Neural cell (in vitro differentiated cells): ENCODE data around the gene SNCB. TPM values are rescaled to one million over a fixed set of nuclear protein-coding genes. Genes with fewer than 3 reads are reported as not detected.

Experiments used
- H2AFZ ChIP-seq: fragments of 200-600, 300-800 bp; sonication (generic), shearing (Covaris generic); 2 replicates; pipeline ENCODE4 v1.6.0; 2014; ENCODE audit warnings: low read depth, mild to moderate bottlenecking, antibody characterized with exemption, low read length, moderate library complexity
- H3F3A ChIP-seq: fragments of 200-600 bp; shearing (Covaris generic); 2 replicates; pipeline ENCODE4 v1.6.1; 2016; ENCODE audit warnings: mild to moderate bottlenecking, moderate library complexity, mixed read lengths, antibody characterized with exemption, low read length; ENCODE audit not compliant: insufficient read depth, poor library complexity, severe bottlenecking
- H3K27ac ChIP-seq: fragments of 200-600, 300-800 bp; sonication (generic), shearing (Covaris generic); 2 replicates; pipeline ENCODE4 v1.5.1; 2014; ENCODE audit warnings: mild to moderate bottlenecking, low read length, moderate library complexity
- H3K27me3 ChIP-seq: fragments of 300-800, 200-600 bp; sonication (generic), shearing (Covaris generic); 2 replicates; pipeline ENCODE4 v1.6.0; 2014; ENCODE audit warnings: mild to moderate bottlenecking, low read depth, low read length, moderate library complexity; ENCODE audit not compliant: insufficient read depth
- H3K36me3 ChIP-seq: fragments of 300-800, 200-600 bp; sonication (generic), shearing (Covaris generic); 2 replicates; pipeline ENCODE4 v1.5.1; 2014; ENCODE audit warnings: mild to moderate bottlenecking, antibody characterized with exemption, low read length, moderate library complexity; ENCODE audit not compliant: insufficient read depth
- H3K4me2 ChIP-seq: fragments of 300-800, 200-600 bp; sonication (generic), shearing (Covaris generic); 2 replicates; pipeline ENCODE4 v1.6.0; 2014; ENCODE audit warnings: mild to moderate bottlenecking, low read length
- H3K4me3 ChIP-seq: fragments of 300-800, 200-600 bp; sonication (generic), shearing (Covaris generic); 2 replicates; pipeline ENCODE4 v1.5.1; 2014; ENCODE audit warnings: mild to moderate bottlenecking, low read length, moderate library complexity
- H3K79me2 ChIP-seq: fragments of 200-600 bp; shearing (Covaris generic); replicated peaks from 2 replicates; pipeline ENCODE4 v1.6.0; 2014; ENCODE audit warnings: mild to moderate bottlenecking, low read length, moderate library complexity; ENCODE audit not compliant: insufficient read depth
- H3K9ac ChIP-seq: fragments of 300-800, 200-600 bp; sonication (generic), shearing (Covaris generic); 2 replicates; pipeline ENCODE4 v1.6.1; 2016; ENCODE audit warnings: mild to moderate bottlenecking, low read length, mixed read lengths
- H3K9me2 ChIP-seq: fragments of 200-600 bp; shearing (Covaris generic); 2 replicates; pipeline ENCODE4 v1.6.1; 2016; ENCODE audit warnings: mild to moderate bottlenecking, low read length, mixed read lengths; ENCODE audit not compliant: insufficient read depth
- H3K9me3 ChIP-seq: fragments of 200-600, 300-800 bp; sonication (generic), shearing (Covaris generic); 2 replicates; pipeline ENCODE4 v1.6.1; 2016; ENCODE audit warnings: mild to moderate bottlenecking, mixed run types, low read length, moderate library complexity, mixed read lengths
- H4K20me1 ChIP-seq: fragments of 200-600 bp; shearing (Covaris generic); 2 replicates; pipeline ENCODE4 v1.6.1; 2016; ENCODE audit warnings: mild to moderate bottlenecking, mixed run types; ENCODE audit not compliant: insufficient read depth
- EP300 ChIP-seq: fragments of 450-650 bp; conservative IDR thresholded peaks from 2 replicates; pipeline ENCODE4 v1.6.1; 2014; ENCODE audit warnings: antibody characterized with exemption, mild to moderate bottlenecking, moderate library complexity; ENCODE audit not compliant: poor library complexity, severe bottlenecking
- EZH2 ChIP-seq: fragments of 200-600, 300-800 bp; shearing (Covaris generic), sonication (generic); IDR thresholded peaks from 2 replicates; pipeline ENCODE4 v1.6.1; 2014; ENCODE audit warnings: antibody characterized with exemption, low read length, borderline replicate concordance, mild to moderate bottlenecking; ENCODE audit not compliant: insufficient read depth, poor library complexity, severe bottlenecking
- MXI1 ChIP-seq: fragments of 450-650 bp; conservative IDR thresholded peaks from 2 replicates; pipeline ENCODE4 v1.6.1; 2014; ENCODE audit warnings: antibody characterized with exemption, mild to moderate bottlenecking; ENCODE audit not compliant: poor library complexity, severe bottlenecking
- POLR2AphosphoS5 ChIP-seq: IDR thresholded peaks from 2 replicates; pipeline ENCODE4 v1.6.1; 2012
- RAD21 ChIP-seq: fragments of 450-650 bp; conservative IDR thresholded peaks from 2 replicates; pipeline ENCODE4 v1.6.1; 2014; ENCODE audit warnings: antibody characterized with exemption, mild to moderate bottlenecking, moderate library complexity
- SMC3 ChIP-seq: fragments of 450-650 bp; conservative IDR thresholded peaks from 2 replicates; pipeline ENCODE4 v1.6.1; 2014; ENCODE audit warnings: antibody characterized with exemption, mild to moderate bottlenecking, moderate library complexity; ENCODE audit not compliant: poor library complexity
- TAF1 ChIP-seq: IDR thresholded peaks from 2 replicates; pipeline ENCODE4 v1.6.1; 2012; ENCODE audit warnings: low read depth
- polyA plus RNA-seq: library from polyadenylated mRNA; depleted of rRNA; stranded (reverse); fragments of >200 nt; gene quantifications from 2 replicates; pipeline ENCODE4 v1.2.3, GENCODE V29; 2014
- TF ChIP-seq, protein P1 (sequence below): IDR thresholded peaks from 2 replicates; pipeline ENCODE4 v1.6.1; 2012; ENCODE audit warnings: borderline replicate concordance
- TF ChIP-seq, protein P2 (sequence below): fragments of 450-650 bp; IDR thresholded peaks from 2 replicates; pipeline ENCODE4 v1.5.1; 2014; ENCODE audit warnings: antibody characterized with exemption, mild to moderate bottlenecking, moderate library complexity; ENCODE audit not compliant: poor library complexity, severe bottlenecking

The SNCB gene
- polyA plus RNA-seq, 1 donor from 2014 or later = 10.1 TPM

DNA sequence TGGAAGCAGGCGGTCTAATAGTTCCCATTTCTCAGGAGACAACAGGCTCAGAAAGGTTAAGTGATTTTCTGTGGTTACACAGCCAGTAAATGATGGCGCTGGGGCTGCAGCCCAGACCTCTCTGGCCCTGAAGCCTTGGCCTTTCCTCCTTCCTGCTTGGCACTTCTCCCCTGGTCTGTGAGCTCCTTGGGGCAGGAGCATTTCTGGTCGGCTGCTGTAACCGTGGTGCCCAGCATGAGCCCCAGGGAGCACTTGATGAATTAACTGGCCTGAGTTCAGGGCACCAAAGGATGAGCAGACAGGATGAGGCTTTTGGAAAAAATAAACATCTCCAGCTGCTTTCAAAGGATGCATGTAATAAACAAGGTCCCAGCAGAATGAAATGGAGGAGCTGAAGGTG, 51.0 kb downstream of the SNCB start:
- Histone ChIP-seq H3K9me2 (no peaks in the 10 kb centered on the region), H4K20me1 (no peaks in the 10 kb centered on the region), H3K9me3 (no peaks in the 10 kb centered on the region), H2AFZ (no peak overlapping the region), H3F3A (no peaks in the 10 kb centered on the region), H3K4me3 (no peak overlapping the region), H3K4me2 (no peak overlapping the region), H3K27me3 (no peaks in the 10 kb centered on the region), H3K79me2 (no peaks in the 10 kb centered on the region), H3K9ac (no peak overlapping the region), H3K27ac (no peak overlapping the region), H3K36me3 (no peaks in the 10 kb centered on the region)
- no peak for TF ChIP-seq RAD21
- TF ChIP-seq SMC3 = no peak
- no peak for TF ChIP-seq EZH2
- no peak for TF ChIP-seq POLR2AphosphoS5
- no peak for TF ChIP-seq EP300
- TF ChIP-seq TAF1 = no peak
- no peak for TF ChIP-seq MXI1
- TF ChIP-seq, protein P1, sequence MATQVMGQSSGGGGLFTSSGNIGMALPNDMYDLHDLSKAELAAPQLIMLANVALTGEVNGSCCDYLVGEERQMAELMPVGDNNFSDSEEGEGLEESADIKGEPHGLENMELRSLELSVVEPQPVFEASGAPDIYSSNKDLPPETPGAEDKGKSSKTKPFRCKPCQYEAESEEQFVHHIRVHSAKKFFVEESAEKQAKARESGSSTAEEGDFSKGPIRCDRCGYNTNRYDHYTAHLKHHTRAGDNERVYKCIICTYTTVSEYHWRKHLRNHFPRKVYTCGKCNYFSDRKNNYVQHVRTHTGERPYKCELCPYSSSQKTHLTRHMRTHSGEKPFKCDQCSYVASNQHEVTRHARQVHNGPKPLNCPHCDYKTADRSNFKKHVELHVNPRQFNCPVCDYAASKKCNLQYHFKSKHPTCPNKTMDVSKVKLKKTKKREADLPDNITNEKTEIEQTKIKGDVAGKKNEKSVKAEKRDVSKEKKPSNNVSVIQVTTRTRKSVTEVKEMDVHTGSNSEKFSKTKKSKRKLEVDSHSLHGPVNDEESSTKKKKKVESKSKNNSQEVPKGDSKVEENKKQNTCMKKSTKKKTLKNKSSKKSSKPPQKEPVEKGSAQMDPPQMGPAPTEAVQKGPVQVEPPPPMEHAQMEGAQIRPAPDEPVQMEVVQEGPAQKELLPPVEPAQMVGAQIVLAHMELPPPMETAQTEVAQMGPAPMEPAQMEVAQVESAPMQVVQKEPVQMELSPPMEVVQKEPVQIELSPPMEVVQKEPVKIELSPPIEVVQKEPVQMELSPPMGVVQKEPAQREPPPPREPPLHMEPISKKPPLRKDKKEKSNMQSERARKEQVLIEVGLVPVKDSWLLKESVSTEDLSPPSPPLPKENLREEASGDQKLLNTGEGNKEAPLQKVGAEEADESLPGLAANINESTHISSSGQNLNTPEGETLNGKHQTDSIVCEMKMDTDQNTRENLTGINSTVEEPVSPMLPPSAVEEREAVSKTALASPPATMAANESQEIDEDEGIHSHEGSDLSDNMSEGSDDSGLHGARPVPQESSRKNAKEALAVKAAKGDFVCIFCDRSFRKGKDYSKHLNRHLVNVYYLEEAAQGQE = no peak
- TF ChIP-seq, protein P2, sequence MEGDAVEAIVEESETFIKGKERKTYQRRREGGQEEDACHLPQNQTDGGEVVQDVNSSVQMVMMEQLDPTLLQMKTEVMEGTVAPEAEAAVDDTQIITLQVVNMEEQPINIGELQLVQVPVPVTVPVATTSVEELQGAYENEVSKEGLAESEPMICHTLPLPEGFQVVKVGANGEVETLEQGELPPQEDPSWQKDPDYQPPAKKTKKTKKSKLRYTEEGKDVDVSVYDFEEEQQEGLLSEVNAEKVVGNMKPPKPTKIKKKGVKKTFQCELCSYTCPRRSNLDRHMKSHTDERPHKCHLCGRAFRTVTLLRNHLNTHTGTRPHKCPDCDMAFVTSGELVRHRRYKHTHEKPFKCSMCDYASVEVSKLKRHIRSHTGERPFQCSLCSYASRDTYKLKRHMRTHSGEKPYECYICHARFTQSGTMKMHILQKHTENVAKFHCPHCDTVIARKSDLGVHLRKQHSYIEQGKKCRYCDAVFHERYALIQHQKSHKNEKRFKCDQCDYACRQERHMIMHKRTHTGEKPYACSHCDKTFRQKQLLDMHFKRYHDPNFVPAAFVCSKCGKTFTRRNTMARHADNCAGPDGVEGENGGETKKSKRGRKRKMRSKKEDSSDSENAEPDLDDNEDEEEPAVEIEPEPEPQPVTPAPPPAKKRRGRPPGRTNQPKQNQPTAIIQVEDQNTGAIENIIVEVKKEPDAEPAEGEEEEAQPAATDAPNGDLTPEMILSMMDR = no peak

GRCh38 chr5:176578391-176578808, 51.9 kb downstream of the SNCB start:
- TF ChIP-seq RAD21 = no peak
- TF ChIP-seq, protein P2 = peak; percentile 29
- no peak for TF ChIP-seq POLR2AphosphoS5
- TF ChIP-seq SMC3 = peak; percentile 31
- H3K9me2 ChIP-seq = no peaks in the 10 kb centered on the region
- H3F3A ChIP-seq = no peaks in the 10 kb centered on the region
- no peak overlapping the region for H3K4me3 ChIP-seq
- H4K20me1 ChIP-seq = no peaks in the 10 kb centered on the region
- H2AFZ ChIP-seq = no peak overlapping the region
- H3K4me2 ChIP-seq = no peak overlapping the region
- no peak overlapping the region for H3K27ac ChIP-seq
- no peaks in the 10 kb centered on the region for H3K79me2 ChIP-seq
- no peaks in the 10 kb centered on the region for H3K9me3 ChIP-seq
- H3K9ac ChIP-seq = no peak overlapping the region
- H3K36me3 ChIP-seq = no peaks in the 10 kb centered on the region
- H3K27me3 ChIP-seq = no peaks in the 10 kb centered on the region
